Measurements from ENCODE around the gene CEP112.

Gene CEP112

GRCh38 chr17:65707780-65708179 lies 484.2 kb downstream of the CEP112 start:
- H3K27me3 ChIP-seq (ENCODE audit: low read length): no peaks in the 10 kb centered on the region
- no peak overlapping the region for H3K9ac ChIP-seq (ENCODE audit: low read length)
- no peak for TF ChIP-seq CTCF (IDR thresholded peaks at IDR 0.05; ENCODE audit: insufficient read depth, low read length, poor library complexity, severe bottlenecking)
- no peak for TF ChIP-seq EZH2phosphoT487 (conservative IDR thresholded peaks at IDR 0.05; ENCODE audit: low read length)
- no peaks in the 10 kb centered on the region for H3K9me2 ChIP-seq (replicated peaks; ENCODE audit: insufficient read depth, low read length)
- no peaks in the 10 kb centered on the region for H4K20me1 ChIP-seq (ENCODE audit: low read depth, low read length)
- H3K9me3 ChIP-seq (ENCODE audit: insufficient read depth, low read length): no peaks in the 10 kb centered on the region
- no peak overlapping the region for H3K4me2 ChIP-seq (ENCODE audit: low read depth, low read length, poor library complexity, severe bottlenecking)
- no peak overlapping the region for H3K4me3 ChIP-seq (ENCODE audit: insufficient read depth, low read length, poor library complexity, severe bottlenecking)
- no peak overlapping the region for H3K27ac ChIP-seq (ENCODE audit: low read depth, low read length)
- no peaks in the 10 kb centered on the region for H3K36me3 ChIP-seq (ENCODE audit: low read length)
- H3K79me2 ChIP-seq (ENCODE audit: insufficient read depth, low read length): no peaks in the 10 kb centered on the region
- no peak overlapping the region for H2AFZ ChIP-seq (ENCODE audit: low read depth, low read length, severe bottlenecking)
- H3F3A ChIP-seq (ENCODE audit: insufficient read depth): no peaks in the 10 kb centered on the region

- TF ChIP-seq EZH2phosphoT487 (conservative IDR thresholded peaks at IDR 0.05; ENCODE audit: low read length): no peak
- no peak for TF ChIP-seq CTCF (IDR thresholded peaks at IDR 0.05; ENCODE audit: insufficient read depth, low read length, poor library complexity, severe bottlenecking)
Measured at GRCh38 chr17:65704731-65705130, 487.2 kb downstream of the CEP112 start.

GRCh38 chr17:65703891-65704290 lies 488.0 kb downstream of the CEP112 start:
- H4K20me1 ChIP-seq (ENCODE audit: low read depth, low read length): no peaks in the 10 kb centered on the region
- no peaks in the 10 kb centered on the region for H3F3A ChIP-seq (ENCODE audit: insufficient read depth)
- no peak overlapping the region for H3K27ac ChIP-seq (ENCODE audit: low read depth, low read length)
- no peaks in the 10 kb centered on the region for H3K79me2 ChIP-seq (ENCODE audit: insufficient read depth, low read length)
- H3K4me3 ChIP-seq (ENCODE audit: insufficient read depth, low read length, poor library complexity, severe bottlenecking): no peak overlapping the region
- H3K4me2 ChIP-seq (ENCODE audit: low read depth, low read length, poor library complexity, severe bottlenecking): no peak overlapping the region
- no peaks in the 10 kb centered on the region for H3K36me3 ChIP-seq (ENCODE audit: low read length)
- H3K9me2 ChIP-seq (replicated peaks; ENCODE audit: insufficient read depth, low read length): no peaks in the 10 kb centered on the region
- no peaks in the 10 kb centered on the region for H3K9me3 ChIP-seq (ENCODE audit: insufficient read depth, low read length)
- no peak for TF ChIP-seq EZH2phosphoT487 (conservative IDR thresholded peaks at IDR 0.05; ENCODE audit: low read length)
- no peak for TF ChIP-seq CTCF (IDR thresholded peaks at IDR 0.05; ENCODE audit: insufficient read depth, low read length, poor library complexity, severe bottlenecking)
- no peak overlapping the region for H2AFZ ChIP-seq (ENCODE audit: low read depth, low read length, severe bottlenecking)
- H3K27me3 ChIP-seq (ENCODE audit: low read length): no peaks in the 10 kb centered on the region
- H3K9ac ChIP-seq (ENCODE audit: low read length): no peak overlapping the region

More at GRCh38 chr17:65704731-65705130, 487.2 kb downstream of the CEP112 start:
- no peaks in the 10 kb centered on the region for H3K36me3 ChIP-seq (ENCODE audit: low read length)
- no peak overlapping the region for H3K9ac ChIP-seq (ENCODE audit: low read length)
- H3K27ac ChIP-seq (ENCODE audit: low read depth, low read length): no peak overlapping the region
- no peak overlapping the region for H3K4me3 ChIP-seq (ENCODE audit: insufficient read depth, low read length, poor library complexity, severe bottlenecking)
- H3K79me2 ChIP-seq (ENCODE audit: insufficient read depth, low read length): no peaks in the 10 kb centered on the region
- no peak overlapping the region for H3K4me2 ChIP-seq (ENCODE audit: low read depth, low read length, poor library complexity, severe bottlenecking)
- no peak overlapping the region for H2AFZ ChIP-seq (ENCODE audit: low read depth, low read length, severe bottlenecking)
- H4K20me1 ChIP-seq (ENCODE audit: low read depth, low read length): no peaks in the 10 kb centered on the region
- H3K9me2 ChIP-seq (replicated peaks; ENCODE audit: insufficient read depth, low read length): no peaks in the 10 kb centered on the region
- no peaks in the 10 kb centered on the region for H3K9me3 ChIP-seq (ENCODE audit: insufficient read depth, low read length)
- H3K27me3 ChIP-seq (ENCODE audit: low read length): no peaks in the 10 kb centered on the region
- no peaks in the 10 kb centered on the region for H3F3A ChIP-seq (ENCODE audit: insufficient read depth)

All from SU-DHL-6 (cell line).